Endothelial cell (in vitro differentiated cells): ENCODE results near the gene TRIM26. TPM values are rescaled to one million over a fixed set of nuclear protein-coding genes. Genes with fewer than 3 reads are reported as not detected.

ENCODE experiments used
- DNase-seq: peaks from one replicate; pipeline ENCODE4 v3.0.0; 2021; ENCODE audit warnings: low spot score
- H3K27ac Mint-ChIP-seq: one replicate; pipeline ENCODE4 v1.8.0; 2021; ENCODE audit warnings: mixed read lengths, inconsistent platforms; ENCODE audit not compliant: unreplicated experiment
- H3K27me3 Mint-ChIP-seq: one replicate; pipeline ENCODE4 v1.8.0; 2021; ENCODE audit warnings: mild to moderate bottlenecking, moderate library complexity, mixed read lengths, inconsistent platforms; ENCODE audit not compliant: unreplicated experiment
- H3K36me3 Mint-ChIP-seq: one replicate; pipeline ENCODE4 v1.8.0; 2021; ENCODE audit warnings: mild to moderate bottlenecking, low read depth, mixed read lengths, inconsistent platforms; ENCODE audit not compliant: unreplicated experiment
- H3K4me1 Mint-ChIP-seq: one replicate; pipeline ENCODE4 v1.8.0; 2021; ENCODE audit warnings: mild to moderate bottlenecking, mixed read lengths, inconsistent platforms; ENCODE audit not compliant: unreplicated experiment
- H3K4me3 Mint-ChIP-seq: one replicate; pipeline ENCODE4 v1.8.0; 2021; ENCODE audit warnings: mild to moderate bottlenecking, mixed read lengths, inconsistent platforms; ENCODE audit not compliant: unreplicated experiment
- H3K9me3 Mint-ChIP-seq: one replicate; pipeline ENCODE4 v1.8.0; 2021; ENCODE audit warnings: mixed read lengths, inconsistent platforms; ENCODE audit not compliant: unreplicated experiment
- total RNA-seq: library from RNA; stranded (reverse); fragmentation: NEBNext Ultra II Directional; extraction: Animal tissue kit (Norgen Biotek cat#: 25700); gene quantifications from one replicate; pipeline ENCODE4 v1.2.1, GENCODE V29; 2021; ENCODE audit not compliant: unreplicated experiment
- TF ChIP-seq, protein P1 (sequence below): fragments of 200-600 bp; sonication (generic); IDR thresholded peaks from one replicate; pipeline ENCODE4 v1.5.0; 2021; ENCODE audit warnings: antibody characterized with exemption; ENCODE audit not compliant: unreplicated experiment

TRIM26 gene
- total RNA-seq, 1 donor from 2014 or later, result 27.1 TPM

DNA sequence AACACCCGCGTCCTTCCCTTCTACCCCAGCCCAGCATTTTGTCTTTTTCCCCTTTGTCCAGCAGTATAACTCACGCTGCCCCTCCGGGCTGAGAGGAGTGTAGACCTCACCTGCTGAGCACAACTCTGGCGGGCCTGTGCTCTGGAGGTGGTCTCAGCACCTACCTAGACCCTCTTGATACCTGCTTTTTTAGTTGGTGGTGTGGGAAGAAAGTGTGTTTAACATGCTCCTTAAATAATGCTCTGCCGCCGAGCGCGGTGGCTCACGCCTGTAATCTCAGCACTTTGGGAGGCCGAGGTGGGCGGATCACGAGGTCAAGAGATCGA lies 1.4 kb upstream of the TRIM26 start:
- H3K27ac Mint-ChIP-seq, result peak overlapping the region; percentile 80
- peak overlapping the region; percentile 97 for H3K4me3 Mint-ChIP-seq
- TF ChIP-seq, protein P1, sequence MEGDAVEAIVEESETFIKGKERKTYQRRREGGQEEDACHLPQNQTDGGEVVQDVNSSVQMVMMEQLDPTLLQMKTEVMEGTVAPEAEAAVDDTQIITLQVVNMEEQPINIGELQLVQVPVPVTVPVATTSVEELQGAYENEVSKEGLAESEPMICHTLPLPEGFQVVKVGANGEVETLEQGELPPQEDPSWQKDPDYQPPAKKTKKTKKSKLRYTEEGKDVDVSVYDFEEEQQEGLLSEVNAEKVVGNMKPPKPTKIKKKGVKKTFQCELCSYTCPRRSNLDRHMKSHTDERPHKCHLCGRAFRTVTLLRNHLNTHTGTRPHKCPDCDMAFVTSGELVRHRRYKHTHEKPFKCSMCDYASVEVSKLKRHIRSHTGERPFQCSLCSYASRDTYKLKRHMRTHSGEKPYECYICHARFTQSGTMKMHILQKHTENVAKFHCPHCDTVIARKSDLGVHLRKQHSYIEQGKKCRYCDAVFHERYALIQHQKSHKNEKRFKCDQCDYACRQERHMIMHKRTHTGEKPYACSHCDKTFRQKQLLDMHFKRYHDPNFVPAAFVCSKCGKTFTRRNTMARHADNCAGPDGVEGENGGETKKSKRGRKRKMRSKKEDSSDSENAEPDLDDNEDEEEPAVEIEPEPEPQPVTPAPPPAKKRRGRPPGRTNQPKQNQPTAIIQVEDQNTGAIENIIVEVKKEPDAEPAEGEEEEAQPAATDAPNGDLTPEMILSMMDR, result no peak
- H3K9me3 Mint-ChIP-seq, result no peaks in the 10 kb centered on the region
- peaks cover 7% of the 10 kb centered on the region for H3K27me3 Mint-ChIP-seq
- H3K4me1 Mint-ChIP-seq, result peaks cover 27% of the 10 kb centered on the region
- no peak for DNase-seq
- H3K36me3 Mint-ChIP-seq, result no peaks in the 10 kb centered on the region

DNA sequence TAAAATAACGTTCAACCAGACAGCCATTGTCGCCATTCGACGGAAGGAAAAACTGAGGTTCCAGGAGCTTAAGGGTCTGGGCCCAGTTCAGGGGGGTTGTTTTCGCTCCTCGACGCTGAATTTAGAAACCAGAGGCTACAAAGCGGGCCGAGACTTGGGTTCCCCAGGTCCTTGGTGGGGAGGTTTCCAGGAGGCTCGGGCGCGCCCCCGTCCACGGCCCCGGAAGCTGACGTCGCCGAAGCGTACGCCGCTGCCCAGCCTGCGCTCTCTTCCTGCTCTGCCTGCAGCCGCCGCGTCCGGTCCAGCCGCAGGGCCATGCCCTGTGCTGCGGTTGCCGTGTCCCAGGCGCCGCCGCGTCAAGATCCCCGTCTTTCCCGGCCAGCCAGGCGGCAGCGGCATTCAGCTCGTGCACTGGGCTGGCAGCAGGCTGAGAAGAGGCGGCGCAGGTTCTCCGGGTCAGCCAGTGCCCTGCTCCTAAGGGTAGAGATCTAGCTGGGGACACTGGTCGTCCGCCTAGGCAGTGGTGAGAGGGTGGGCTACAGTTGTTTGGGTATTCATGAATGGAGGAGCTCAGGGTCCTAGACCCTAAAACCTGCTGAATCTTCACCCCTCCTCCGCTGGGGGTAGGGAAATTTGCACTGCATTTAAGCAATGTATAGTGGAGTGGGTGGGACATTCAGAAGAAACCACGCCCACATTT lies 901 bp upstream of the TRIM26 start:
- Mint-ChIP-seq H3K27ac (peak overlapping the region; percentile 91), H3K4me3 (peak overlapping the region; percentile 97)
- DNase-seq, result peak; percentile 73

DNA sequence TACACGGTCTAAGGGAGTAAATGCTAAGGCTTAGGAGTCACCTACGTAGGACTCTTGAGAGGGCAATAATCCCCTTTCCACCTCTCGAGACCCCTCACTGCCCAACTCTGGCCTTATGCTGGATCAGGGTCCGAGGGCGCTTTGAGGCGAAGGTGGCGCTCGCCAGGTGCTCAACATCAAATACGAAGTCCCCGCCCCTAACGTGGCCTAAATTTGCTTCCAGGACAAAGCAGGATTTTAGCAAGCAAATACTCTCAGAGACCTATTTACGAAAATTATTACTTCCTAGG lies 406 bp upstream of the TRIM26 start:
- Mint-ChIP-seq H3K4me3 (peak overlapping the region; percentile 97), H3K27ac (peak overlapping the region; percentile 91), H3K9me3 (no peaks in the 10 kb centered on the region), H3K4me1 (peaks cover 30% of the 10 kb centered on the region), H3K36me3 (no peaks in the 10 kb centered on the region), H3K27me3 (peaks cover 7% of the 10 kb centered on the region)
- TF ChIP-seq, protein P1, result no peak
- DNase-seq, result no peak

More for the DNA sequence above, 901 bp upstream of the TRIM26 start:
- no peaks in the 10 kb centered on the region for H3K36me3 Mint-ChIP-seq
- TF ChIP-seq, protein P1, result no peak
- H3K4me1 Mint-ChIP-seq, result peaks cover 25% of the 10 kb centered on the region
- peaks cover 7% of the 10 kb centered on the region for H3K27me3 Mint-ChIP-seq
- H3K9me3 Mint-ChIP-seq, result no peaks in the 10 kb centered on the region

DNA sequence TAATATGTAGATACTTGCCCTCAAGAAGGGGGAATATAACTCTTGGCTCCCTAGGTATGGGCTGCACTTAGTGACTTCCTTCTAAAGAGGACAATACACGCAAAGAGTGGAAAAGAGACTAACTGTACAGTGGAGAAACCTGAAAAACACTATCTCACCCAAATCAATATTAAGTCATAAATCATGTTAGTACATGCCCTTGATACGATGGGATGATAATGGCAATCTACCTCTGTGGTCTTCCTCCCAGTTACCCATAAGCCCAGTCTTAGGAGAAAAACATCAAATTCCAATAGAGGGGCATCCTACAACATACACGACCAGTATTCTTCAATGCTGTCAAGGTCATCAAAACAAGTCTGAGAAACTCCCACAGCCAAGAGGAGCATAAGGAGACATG lies 1.3 kb downstream of the TRIM26 start:
- peak overlapping the region; percentile 97 for H3K4me3 Mint-ChIP-seq
- peaks cover 44% of the 10 kb centered on the region for H3K4me1 Mint-ChIP-seq

DNA sequence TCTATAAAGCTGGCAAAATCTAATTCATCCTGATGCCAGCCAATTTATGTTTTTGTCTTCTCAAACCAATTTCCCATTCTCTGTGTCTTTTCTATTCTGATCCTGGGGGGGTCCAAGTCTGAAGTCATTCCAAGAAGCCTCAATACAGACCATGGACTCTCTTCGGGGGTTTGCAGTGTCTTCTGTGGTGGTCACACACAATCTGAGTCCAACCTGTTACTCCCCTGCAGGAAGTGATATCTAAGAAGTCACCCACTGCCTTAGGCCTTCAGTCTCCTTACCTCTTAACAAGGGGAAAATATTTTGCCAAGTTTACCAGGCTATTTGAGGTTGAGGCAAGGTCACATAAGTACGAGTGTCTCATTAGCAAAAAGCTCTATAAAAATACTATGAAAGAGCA lies 1.9 kb downstream of the TRIM26 start:
- no peak overlapping the region for H3K4me3 Mint-ChIP-seq
- TF ChIP-seq, protein P1, result no peak
- H3K27ac Mint-ChIP-seq, result peak overlapping the region; percentile 41
- H3K27me3 Mint-ChIP-seq, result peaks cover 7% of the 10 kb centered on the region
- no peak for DNase-seq
- peaks cover 46% of the 10 kb centered on the region for H3K4me1 Mint-ChIP-seq
- H3K9me3 Mint-ChIP-seq, result no peaks in the 10 kb centered on the region
- H3K36me3 Mint-ChIP-seq, result no peaks in the 10 kb centered on the region

More for the DNA sequence above, 1.3 kb downstream of the TRIM26 start:
- H3K9me3 Mint-ChIP-seq, result no peaks in the 10 kb centered on the region
- no peak overlapping the region for H3K27ac Mint-ChIP-seq
- no peaks in the 10 kb centered on the region for H3K36me3 Mint-ChIP-seq
- TF ChIP-seq, protein P1, result no peak
- DNase-seq, result no peak
- peaks cover 7% of the 10 kb centered on the region for H3K27me3 Mint-ChIP-seq
